HepG2 (cell line): ENCODE results near the gene PIK3IP1. TPM values are rescaled to one million over a fixed set of nuclear protein-coding genes. Genes with fewer than 3 reads are reported as not detected.

Experiments
- BRCA1 ChIP-seq: sonication (generic); formaldehyde crosslinking; IDR thresholded peaks from 2 replicates; pipeline ENCODE4 v1.4.0; 2020; ENCODE audit warnings: missing genetic modification reagents
- JUNB ChIP-seq: sonication (generic); formaldehyde crosslinking; IDR thresholded peaks from 2 replicates; pipeline ENCODE4 v1.8.0; 2022; ENCODE audit warnings: missing genetic modification reagents, mild to moderate bottlenecking, borderline replicate concordance
- KDM2A ChIP-seq: sonication (generic); formaldehyde crosslinking; IDR thresholded peaks from 2 replicates; pipeline ENCODE4 v1.4.0; 2020; ENCODE audit warnings: low read depth, missing genetic modification reagents, borderline replicate concordance
- RAD21 ChIP-seq: fragments of 450-650 bp; formaldehyde crosslinking; IDR thresholded peaks from 2 replicates; pipeline ENCODE4 v1.5.0; 2020; ENCODE audit warnings: mild to moderate bottlenecking
- RORA ChIP-seq: sonication (generic); formaldehyde crosslinking; IDR thresholded peaks from 2 replicates; pipeline ENCODE4 v1.5.0; 2020; ENCODE audit warnings: mild to moderate bottlenecking, missing genetic modification reagents, moderate library complexity
- SMC3 ChIP-seq: IDR thresholded peaks from 2 replicates; pipeline ENCODE4 v1.6.1; 2011; ENCODE audit warnings: low read length, improper control_type of control experiment
- SP5 ChIP-seq: IDR thresholded peaks from 2 replicates; pipeline ENCODE4 v1.6.1; 2016; ENCODE audit warnings: low read depth, borderline replicate concordance
- ZFP36L1 ChIP-seq: sonication (generic); formaldehyde crosslinking; IDR thresholded peaks from 2 replicates; pipeline ENCODE4 v1.8.0; 2022; ENCODE audit warnings: mild to moderate bottlenecking, missing genetic modification reagents, moderate library complexity
- ZNF274 ChIP-seq: sonication (generic); formaldehyde crosslinking; IDR thresholded peaks from 2 replicates; pipeline ENCODE4 v1.5.1; 2020; ENCODE audit warnings: mild to moderate bottlenecking, missing genetic modification reagents
- polyA plus RNA-seq, 8 experiments: library from polyadenylated mRNA; depleted of rRNA in 3 of 8; stranded (reverse) in 7 of 8; unstranded in 1 of 8; fragments of >200 nt; fragmentation: Illumina TruSeq in 4 of 8; extraction: Trizol in 4 of 8; gene quantifications; 2 replicates each; pipeline versions ENCODE4 v1.2.1 to v1.2.3, GENCODE V29; 2011 to 2016; ENCODE audit warnings: low read depth in 4 of 8, missing spikeins in 1 of 8, mixed read lengths in 1 of 8; ENCODE audit not compliant: insufficient read depth in 1 of 8
- total RNA-seq, 5 experiments: library from RNA; depleted of rRNA; stranded (reverse); fragments of >200 nt; fragmentation: Illumina TruSeq; extraction: Trizol; gene quantifications; 2 replicates each; pipeline ENCODE4 v1.2.3, GENCODE V29; 2016; ENCODE audit warnings: low read depth in 1 of 5
- TF ChIP-seq, protein P1 (sequence below): sonication (generic); formaldehyde crosslinking; IDR thresholded peaks from 2 replicates; pipeline ENCODE4 v1.4.0; 2020; ENCODE audit warnings: missing genetic modification reagents, borderline replicate concordance
- TF ChIP-seq, protein P2 (sequence below): sonication (generic); formaldehyde crosslinking; IDR thresholded peaks from 2 replicates; pipeline ENCODE4 v1.5.1; 2020; ENCODE audit warnings: missing genetic modification reagents, mild to moderate bottlenecking, borderline replicate concordance
- TF ChIP-seq, protein P3 (sequence below): sonication (generic); formaldehyde crosslinking; IDR thresholded peaks from 2 replicates; pipeline ENCODE4 v1.5.0; 2020; ENCODE audit warnings: mild to moderate bottlenecking, missing genetic modification reagents, borderline replicate concordance

Gene PIK3IP1
- total and polyA plus RNA-seq, 2 of the 13 experiments (the other 11 are each of a cell fraction or from before 2014, with no cell fraction given): 1.3 to 2.5 TPM

DNA sequence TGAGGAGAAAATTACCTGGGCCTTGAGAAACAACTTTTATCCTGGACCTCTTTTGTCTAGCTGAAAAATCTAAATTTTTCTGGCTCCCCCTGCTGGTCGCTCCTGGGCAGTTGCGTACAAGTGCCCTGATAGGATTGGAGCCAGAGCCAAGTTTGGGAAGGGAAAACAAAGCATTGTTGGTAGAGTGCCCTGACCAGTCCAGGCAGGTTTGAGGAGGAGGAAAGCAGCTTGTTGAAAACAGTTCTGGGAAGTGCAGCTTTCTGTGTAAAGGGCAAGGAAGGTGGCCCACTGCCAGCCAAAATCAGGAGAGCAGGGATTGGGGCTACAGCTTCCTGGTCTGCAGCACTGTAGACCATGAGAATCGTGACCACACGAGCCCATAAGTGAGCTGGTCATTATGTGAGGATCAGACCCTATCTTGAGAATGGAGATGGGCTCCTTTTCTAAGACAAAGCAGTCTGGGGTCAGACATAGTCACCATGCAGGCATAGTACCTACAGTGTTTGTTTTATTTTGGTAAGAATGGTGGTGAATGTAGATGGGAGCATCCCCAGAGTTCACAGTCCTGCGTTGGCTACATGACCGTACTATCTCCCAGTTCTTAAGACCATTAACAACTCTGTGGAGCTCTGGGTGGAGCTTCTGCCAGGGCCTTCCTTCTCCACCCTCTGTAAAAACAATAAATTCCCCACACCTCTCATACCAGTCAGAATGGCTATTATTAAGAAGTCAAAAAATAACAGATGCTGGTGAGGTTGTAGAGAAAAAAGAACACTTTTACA, 21.3 kb upstream of the PIK3IP1 start (continued):
- TF ChIP-seq ZNF274 (CRISPR knock-in tag) (no peak), ZFP36L1 (CRISPR knock-in tag) (no peak), SP5 (CRISPR knock-in tag) (no peak), RORA (no peak), RAD21 (peak; percentile 28; the same call in 1 of the 2 replicates), BRCA1 (CRISPR knock-in tag) (no peak), KDM2A (CRISPR knock-in tag) (0 out of 2 replicates have a peak, but pooled peaks have one; percentile 20), SMC3 (peak; percentile 70), JUNB (CRISPR knock-in tag) (no peak)
- TF ChIP-seq, protein P1, sequence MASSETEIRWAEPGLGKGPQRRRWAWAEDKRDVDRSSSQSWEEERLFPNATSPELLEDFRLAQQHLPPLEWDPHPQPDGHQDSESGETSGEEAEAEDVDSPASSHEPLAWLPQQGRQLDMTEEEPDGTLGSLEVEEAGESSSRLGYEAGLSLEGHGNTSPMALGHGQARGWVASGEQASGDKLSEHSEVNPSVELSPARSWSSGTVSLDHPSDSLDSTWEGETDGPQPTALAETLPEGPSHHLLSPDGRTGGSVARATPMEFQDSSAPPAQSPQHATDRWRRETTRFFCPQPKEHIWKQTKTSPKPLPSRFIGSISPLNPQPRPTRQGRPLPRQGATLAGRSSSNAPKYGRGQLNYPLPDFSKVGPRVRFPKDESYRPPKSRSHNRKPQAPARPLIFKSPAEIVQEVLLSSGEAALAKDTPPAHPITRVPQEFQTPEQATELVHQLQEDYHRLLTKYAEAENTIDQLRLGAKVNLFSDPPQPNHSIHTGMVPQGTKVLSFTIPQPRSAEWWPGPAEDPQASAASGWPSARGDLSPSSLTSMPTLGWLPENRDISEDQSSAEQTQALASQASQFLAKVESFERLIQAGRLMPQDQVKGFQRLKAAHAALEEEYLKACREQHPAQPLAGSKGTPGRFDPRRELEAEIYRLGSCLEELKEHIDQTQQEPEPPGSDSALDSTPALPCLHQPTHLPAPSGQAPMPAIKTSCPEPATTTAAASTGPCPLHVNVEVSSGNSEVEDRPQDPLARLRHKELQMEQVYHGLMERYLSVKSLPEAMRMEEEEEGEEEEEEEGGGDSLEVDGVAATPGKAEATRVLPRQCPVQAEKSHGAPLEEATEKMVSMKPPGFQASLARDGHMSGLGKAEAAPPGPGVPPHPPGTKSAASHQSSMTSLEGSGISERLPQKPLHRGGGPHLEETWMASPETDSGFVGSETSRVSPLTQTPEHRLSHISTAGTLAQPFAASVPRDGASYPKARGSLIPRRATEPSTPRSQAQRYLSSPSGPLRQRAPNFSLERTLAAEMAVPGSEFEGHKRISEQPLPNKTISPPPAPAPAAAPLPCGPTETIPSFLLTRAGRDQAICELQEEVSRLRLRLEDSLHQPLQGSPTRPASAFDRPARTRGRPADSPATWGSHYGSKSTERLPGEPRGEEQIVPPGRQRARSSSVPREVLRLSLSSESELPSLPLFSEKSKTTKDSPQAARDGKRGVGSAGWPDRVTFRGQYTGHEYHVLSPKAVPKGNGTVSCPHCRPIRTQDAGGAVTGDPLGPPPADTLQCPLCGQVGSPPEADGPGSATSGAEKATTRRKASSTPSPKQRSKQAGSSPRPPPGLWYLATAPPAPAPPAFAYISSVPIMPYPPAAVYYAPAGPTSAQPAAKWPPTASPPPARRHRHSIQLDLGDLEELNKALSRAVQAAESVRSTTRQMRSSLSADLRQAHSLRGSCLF (CRISPR knock-in tag): no peak
- TF ChIP-seq, protein P2, sequence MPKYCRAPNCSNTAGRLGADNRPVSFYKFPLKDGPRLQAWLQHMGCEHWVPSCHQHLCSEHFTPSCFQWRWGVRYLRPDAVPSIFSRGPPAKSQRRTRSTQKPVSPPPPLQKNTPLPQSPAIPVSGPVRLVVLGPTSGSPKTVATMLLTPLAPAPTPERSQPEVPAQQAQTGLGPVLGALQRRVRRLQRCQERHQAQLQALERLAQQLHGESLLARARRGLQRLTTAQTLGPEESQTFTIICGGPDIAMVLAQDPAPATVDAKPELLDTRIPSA (CRISPR knock-in tag): no peak
- TF ChIP-seq, protein P3, sequence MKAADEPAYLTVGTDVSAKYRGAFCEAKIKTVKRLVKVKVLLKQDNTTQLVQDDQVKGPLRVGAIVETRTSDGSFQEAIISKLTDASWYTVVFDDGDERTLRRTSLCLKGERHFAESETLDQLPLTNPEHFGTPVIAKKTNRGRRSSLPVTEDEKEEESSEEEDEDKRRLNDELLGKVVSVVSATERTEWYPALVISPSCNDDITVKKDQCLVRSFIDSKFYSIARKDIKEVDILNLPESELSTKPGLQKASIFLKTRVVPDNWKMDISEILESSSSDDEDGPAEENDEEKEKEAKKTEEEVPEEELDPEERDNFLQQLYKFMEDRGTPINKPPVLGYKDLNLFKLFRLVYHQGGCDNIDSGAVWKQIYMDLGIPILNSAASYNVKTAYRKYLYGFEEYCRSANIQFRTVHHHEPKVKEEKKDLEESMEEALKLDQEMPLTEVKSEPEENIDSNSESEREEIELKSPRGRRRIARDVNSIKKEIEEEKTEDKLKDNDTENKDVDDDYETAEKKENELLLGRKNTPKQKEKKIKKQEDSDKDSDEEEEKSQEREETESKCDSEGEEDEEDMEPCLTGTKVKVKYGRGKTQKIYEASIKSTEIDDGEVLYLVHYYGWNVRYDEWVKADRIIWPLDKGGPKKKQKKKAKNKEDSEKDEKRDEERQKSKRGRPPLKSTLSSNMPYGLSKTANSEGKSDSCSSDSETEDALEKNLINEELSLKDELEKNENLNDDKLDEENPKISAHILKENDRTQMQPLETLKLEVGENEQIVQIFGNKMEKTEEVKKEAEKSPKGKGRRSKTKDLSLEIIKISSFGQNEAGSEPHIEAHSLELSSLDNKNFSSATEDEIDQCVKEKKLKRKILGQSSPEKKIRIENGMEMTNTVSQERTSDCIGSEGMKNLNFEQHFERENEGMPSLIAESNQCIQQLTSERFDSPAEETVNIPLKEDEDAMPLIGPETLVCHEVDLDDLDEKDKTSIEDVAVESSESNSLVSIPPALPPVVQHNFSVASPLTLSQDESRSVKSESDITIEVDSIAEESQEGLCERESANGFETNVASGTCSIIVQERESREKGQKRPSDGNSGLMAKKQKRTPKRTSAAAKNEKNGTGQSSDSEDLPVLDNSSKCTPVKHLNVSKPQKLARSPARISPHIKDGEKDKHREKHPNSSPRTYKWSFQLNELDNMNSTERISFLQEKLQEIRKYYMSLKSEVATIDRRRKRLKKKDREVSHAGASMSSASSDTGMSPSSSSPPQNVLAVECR (CRISPR knock-in tag): peak; percentile 20; the same call in 1 of the 2 replicates
